Measurements from ENCODE around the gene TAF6.
A peak's percentile ranks its signal among the peaks of the same experiment; 100 is the strongest.

Gene TAF6

DNA sequence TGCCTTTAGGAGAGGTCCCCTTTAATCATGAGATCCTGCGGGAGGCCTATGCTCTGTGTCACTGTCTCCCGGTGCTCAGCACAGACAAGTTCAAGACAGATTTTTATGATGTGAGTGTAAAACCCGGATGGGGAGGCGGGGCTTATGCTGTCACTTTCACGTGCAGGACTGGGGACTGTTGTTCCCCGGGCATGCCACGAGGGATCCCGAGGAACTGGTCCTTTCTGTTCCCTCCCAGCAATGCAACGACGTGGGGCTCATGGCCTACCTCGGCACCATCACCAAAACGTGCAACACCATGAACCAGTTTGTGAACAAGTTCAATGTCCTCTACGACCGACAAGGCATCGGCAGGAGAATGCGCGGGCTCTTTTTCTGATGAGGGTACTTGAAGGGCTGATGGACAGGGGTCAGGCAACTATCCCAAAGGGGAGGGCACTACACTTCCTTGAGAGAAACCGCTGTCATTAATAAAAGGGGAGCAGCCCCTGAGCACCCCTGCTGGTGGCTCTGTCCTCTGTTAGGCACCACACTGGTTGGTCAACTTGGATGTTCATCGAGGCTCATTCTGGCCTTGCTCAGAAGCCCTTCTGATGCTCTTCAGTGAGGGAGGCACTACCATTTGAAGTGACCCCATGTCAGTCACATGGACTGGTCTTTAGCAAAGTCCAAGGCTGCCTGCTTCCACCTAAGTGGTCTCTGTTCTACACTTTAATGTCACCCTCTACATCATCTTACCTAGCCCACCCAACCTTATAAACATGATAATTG is 27.6 kb downstream of the TAF6 start:
- no peaks in the 10 kb centered on the region for H3K27me3 ChIP-seq (ENCODE audit: insufficient read depth, low read length)
- H3K27ac ChIP-seq (ENCODE audit: low read depth, low read length) = no peak overlapping the region
- H3K4me1 ChIP-seq (ENCODE audit: control insufficient read depth, insufficient read depth, low read length, unreplicated experiment) = peaks cover 30% of the 10 kb centered on the region
- H2AFZ ChIP-seq (ENCODE audit: low read length, unreplicated experiment) = no peak overlapping the region
- peaks cover 22% of the 10 kb centered on the region for H3K79me2 ChIP-seq (ENCODE audit: control insufficient read depth, insufficient read depth, low read length, unreplicated experiment)
- no peak overlapping the region for H3K4me3 ChIP-seq (ENCODE audit: low read depth, low read length)
- H3K36me3 ChIP-seq (ENCODE audit: insufficient read depth, low read length) = peaks cover 42% of the 10 kb centered on the region

DNA sequence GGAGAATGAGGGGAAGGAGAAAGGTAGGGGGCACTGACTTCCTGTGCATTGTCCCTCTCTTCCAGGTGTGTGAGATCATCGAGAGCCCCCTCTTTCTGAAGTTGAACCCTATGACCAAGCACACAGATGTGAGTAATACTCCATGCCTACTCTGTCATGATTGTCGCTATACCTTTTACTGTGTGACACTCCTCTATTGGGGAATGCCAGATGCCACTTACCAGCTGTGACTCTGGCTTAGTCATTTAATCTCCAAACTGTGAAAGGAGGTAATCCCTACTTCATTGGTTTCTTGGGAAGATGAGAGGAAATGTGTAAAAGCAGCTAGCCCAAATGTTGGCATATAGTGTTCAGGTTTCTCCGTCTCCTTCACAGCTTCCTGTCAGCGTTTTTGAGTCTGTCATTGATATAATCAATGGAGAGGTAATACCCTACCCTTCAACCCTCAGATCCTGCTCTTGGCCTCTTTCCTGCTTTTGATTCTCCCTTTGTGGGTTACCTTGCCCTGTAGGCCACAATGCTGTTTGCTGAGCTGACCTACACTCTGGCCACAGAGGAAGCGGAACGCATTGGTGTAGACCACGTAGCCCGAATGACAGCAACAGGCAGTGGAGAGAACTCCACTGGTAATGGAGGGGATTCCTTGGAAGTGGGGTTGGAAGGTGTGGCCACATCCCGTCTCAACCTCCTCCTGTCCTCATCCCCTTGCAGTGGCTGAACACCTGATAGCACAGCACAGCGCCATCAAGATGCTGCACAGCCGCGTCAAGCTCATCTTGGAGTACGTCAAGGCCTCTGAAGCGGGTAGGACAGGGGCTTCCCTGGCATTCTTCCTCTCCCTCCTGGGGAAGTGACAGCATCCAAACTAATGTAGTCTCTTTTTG is 28.4 kb downstream of the TAF6 start:
- Histone ChIP-seq H2AFZ (ENCODE audit: low read length, unreplicated experiment) (no peak overlapping the region), H3K4me3 (ENCODE audit: low read depth, low read length) (no peak overlapping the region), H3K27ac (ENCODE audit: low read depth, low read length) (peak overlapping the region; percentile 34), H3K4me1 (ENCODE audit: control insufficient read depth, insufficient read depth, low read length, unreplicated experiment) (peaks cover 32% of the 10 kb centered on the region), H3K79me2 (ENCODE audit: control insufficient read depth, insufficient read depth, low read length, unreplicated experiment) (peaks cover 22% of the 10 kb centered on the region), H3K27me3 (ENCODE audit: insufficient read depth, low read length) (no peaks in the 10 kb centered on the region), H3K36me3 (ENCODE audit: insufficient read depth, low read length) (peaks cover 42% of the 10 kb centered on the region)

DNA sequence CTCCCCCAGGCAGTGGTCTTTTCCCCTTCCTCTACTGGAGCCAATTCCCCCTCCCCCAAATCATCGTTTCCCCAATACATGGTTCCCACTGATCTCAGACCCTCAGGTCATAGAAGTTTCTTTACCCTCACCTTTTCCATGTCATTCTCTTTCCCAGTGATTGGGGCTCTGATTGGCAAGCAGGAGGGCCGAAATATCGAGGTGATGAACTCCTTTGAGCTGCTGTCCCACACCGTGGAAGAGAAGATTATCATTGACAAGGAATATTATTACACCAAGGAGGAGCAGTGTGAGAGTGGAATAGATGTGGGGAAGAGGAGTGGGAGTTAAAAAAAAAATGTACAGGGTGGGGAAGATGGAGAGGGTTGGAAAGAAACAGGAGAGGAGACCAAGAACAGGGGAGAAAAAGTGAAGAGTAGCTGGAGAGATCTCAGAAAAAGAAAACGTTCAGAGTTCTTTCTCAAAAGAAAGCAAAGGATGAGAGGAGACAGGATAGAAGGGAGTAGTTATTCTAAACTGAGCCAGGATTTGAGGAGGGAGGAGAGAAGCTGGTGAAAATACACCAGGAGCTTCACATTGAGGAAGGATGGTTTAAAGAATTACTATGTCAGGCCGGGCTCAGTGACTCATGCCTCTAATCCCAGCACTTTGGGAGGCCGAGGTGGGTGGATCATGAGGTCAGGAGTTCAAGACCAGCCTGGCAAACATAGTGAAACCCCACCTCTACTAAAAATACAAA is 29.5 kb downstream of the TAF6 start:
- no peaks in the 10 kb centered on the region for H3K27me3 ChIP-seq (ENCODE audit: insufficient read depth, low read length)
- H3K36me3 ChIP-seq (ENCODE audit: insufficient read depth, low read length) = peaks cover 34% of the 10 kb centered on the region
- H3K4me1 ChIP-seq (ENCODE audit: control insufficient read depth, insufficient read depth, low read length, unreplicated experiment) = peaks cover 32% of the 10 kb centered on the region
- H2AFZ ChIP-seq (ENCODE audit: low read length, unreplicated experiment) = peak overlapping the region; percentile 26
- peak overlapping the region; percentile 95 for H3K27ac ChIP-seq (ENCODE audit: low read depth, low read length)
- peaks cover 22% of the 10 kb centered on the region for H3K79me2 ChIP-seq (ENCODE audit: control insufficient read depth, insufficient read depth, low read length, unreplicated experiment)
- H3K4me3 ChIP-seq (ENCODE audit: low read depth, low read length) = peak overlapping the region; percentile 82

DNA sequence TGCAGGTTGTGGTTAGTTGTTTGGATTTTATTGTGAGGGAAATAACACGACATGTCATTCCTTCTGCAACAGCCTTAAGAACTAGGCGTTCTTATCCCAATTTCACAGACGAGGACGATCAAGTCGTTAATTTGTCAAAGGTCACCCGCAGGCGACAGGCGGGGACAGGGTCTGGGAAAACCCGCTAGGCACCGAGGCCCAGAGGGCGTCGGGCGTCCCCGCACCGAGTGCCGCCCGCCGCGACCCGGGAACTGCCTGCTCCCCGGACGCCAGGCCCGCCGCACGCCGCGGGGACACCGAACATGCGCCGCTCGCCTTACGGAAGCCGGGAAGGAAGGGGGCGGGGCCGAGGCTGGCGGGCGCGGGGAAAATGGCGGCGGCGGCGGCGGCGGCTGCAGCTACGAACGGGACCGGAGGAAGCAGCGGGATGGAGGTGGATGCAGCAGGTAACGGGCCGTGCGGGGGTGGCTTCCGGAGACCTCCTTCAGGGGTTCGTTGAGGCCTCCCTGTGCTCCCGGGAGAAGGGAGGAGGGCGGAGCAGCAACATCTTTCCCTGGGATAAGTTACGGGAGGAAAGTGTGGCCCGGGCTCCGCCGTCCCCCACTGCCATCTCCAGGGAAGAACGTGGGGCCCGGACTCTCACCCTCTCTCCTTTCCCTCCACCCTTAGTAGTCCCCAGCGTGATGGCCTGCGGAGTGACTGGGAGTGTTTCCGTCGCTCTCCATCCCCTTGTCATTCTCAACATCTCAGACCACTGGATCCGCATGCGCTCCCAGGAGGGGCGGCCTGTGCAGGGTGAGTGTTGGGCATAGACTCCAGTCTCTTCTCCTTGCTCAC is 30.3 kb downstream of the TAF6 start, which contains the start of gene COPS6:
TSS of gene COPS6 (plus strand) at position 349 of the 837 bp plus-strand sequence. CDS start at position 371, 22 bp downstream.
- Histone ChIP-seq H3K79me2 (ENCODE audit: control insufficient read depth, insufficient read depth, low read length, unreplicated experiment) (peaks cover 22% of the 10 kb centered on the region), H3K27ac (ENCODE audit: low read depth, low read length) (peak within 1 kb of the TSS; percentile 95), H3K4me3 (ENCODE audit: low read depth, low read length) (peak within 1 kb of the TSS; percentile 82), H2AFZ (ENCODE audit: low read length, unreplicated experiment) (peak within 1 kb of the TSS; percentile 26), H3K4me1 (ENCODE audit: control insufficient read depth, insufficient read depth, low read length, unreplicated experiment) (peaks cover 32% of the 10 kb centered on the region), H3K27me3 (ENCODE audit: insufficient read depth, low read length) (no peaks in the 10 kb centered on the region), H3K36me3 (ENCODE audit: insufficient read depth, low read length) (peaks cover 26% of the 10 kb centered on the region; the same call in 1 of the 2 replicates)

DNA sequence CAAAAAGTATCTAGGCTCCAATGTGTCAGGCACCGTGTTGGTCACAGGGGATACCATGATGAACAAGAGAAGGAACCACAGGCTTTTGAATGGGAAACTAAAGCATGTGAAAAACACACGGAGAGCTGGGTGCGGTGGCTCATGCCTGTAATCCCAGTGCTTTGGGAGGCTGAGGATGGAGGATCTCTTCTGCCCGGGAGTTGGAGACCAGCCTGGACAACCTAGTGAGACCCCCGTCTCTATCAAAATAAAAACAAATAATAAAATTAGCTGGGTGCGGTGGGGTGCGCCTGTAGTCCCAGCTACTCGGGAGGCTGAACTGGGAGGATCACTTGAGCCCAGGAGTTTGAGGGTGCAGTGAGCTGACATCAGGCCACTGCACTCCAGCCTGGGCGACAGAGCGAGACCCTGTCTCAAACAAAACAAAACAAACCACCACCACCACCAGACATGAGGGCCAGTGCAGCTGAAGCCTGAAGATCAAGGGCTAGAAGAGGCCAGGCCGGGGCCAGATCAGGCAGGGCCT is 31.0 kb downstream of the TAF6 start:
- peak overlapping the region; percentile 26 for H2AFZ ChIP-seq (ENCODE audit: low read length, unreplicated experiment)
- H3K27me3 ChIP-seq (ENCODE audit: insufficient read depth, low read length) = no peaks in the 10 kb centered on the region
- H3K4me3 ChIP-seq (ENCODE audit: low read depth, low read length) = peak overlapping the region; percentile 82
- H3K79me2 ChIP-seq (ENCODE audit: control insufficient read depth, insufficient read depth, low read length, unreplicated experiment) = peaks cover 22% of the 10 kb centered on the region
- peaks cover 32% of the 10 kb centered on the region for H3K4me1 ChIP-seq (ENCODE audit: control insufficient read depth, insufficient read depth, low read length, unreplicated experiment)
- peaks cover 24% of the 10 kb centered on the region; the same call in 1 of the 2 replicates for H3K36me3 ChIP-seq (ENCODE audit: insufficient read depth, low read length)
- H3K27ac ChIP-seq (ENCODE audit: low read depth, low read length) = peak overlapping the region; percentile 95

DNA sequence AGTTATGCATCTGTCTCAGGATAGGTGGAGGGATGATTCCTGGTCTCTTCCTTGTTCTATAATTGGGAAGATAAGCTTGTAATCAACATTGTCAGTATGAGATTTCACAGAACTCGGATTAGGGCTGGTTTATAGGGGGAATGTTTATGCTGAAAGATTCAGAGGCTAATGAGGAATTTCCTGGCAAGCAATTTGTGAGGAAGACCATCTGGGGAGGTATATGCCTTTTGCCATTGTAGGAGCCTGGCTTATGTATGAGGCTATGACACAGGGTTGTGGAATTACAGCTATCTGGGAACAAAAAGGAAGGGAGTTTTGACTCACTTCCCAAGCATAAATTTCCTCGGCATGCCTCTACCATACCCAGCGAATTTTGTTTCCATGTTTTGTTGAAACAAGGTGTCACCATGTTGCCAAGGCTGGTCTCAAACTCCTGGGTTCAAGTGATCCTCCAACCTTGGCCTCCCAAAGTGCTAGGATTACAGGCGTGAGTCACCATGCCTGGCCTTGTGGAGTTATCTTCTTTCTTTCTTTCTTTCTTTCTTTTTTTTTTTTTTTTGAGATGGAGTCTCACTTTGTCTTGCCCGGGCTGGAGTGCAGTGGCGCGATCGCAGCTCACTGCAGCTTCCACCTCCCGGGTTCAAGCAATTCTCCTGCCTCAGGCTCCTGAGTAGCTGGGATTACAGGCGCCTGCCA is 32.0 kb downstream of the TAF6 start:
- Histone ChIP-seq H3K79me2 (ENCODE audit: control insufficient read depth, insufficient read depth, low read length, unreplicated experiment) (peaks cover 19% of the 10 kb centered on the region), H3K27ac (ENCODE audit: low read depth, low read length) (peak overlapping the region; percentile 95), H2AFZ (ENCODE audit: low read length, unreplicated experiment) (peak overlapping the region; percentile 14), H3K27me3 (ENCODE audit: insufficient read depth, low read length) (no peaks in the 10 kb centered on the region), H3K4me3 (ENCODE audit: low read depth, low read length) (peak overlapping the region; percentile 31; the same call in 1 of the 2 replicates), H3K4me1 (ENCODE audit: control insufficient read depth, insufficient read depth, low read length, unreplicated experiment) (peaks cover 32% of the 10 kb centered on the region), H3K36me3 (ENCODE audit: insufficient read depth, low read length) (peaks cover 17% of the 10 kb centered on the region; the same call in 1 of the 2 replicates)

DNA sequence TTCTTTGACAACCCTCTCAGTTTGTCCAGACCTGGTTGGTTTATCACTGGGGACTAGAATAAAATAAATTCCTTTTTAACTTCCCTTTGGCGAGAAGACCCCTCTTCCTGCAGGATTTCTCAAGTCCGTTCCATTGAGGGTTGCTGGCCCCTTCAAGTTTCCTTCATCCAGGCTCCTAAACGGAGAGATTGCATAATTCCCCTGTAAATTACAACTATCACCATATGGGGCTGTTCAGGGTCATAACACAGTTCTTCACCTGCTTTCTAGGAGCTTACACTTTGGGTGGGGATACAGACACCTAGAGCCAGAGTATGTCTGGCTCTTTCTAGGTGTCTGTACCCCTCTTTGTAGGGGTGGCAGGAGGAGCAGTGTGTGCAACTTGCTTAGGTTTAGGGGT is 33.6 kb downstream of the TAF6 start:
- no peak overlapping the region for H2AFZ ChIP-seq (ENCODE audit: low read length, unreplicated experiment)
- H3K27ac ChIP-seq (ENCODE audit: low read depth, low read length) = no peak overlapping the region

DNA sequence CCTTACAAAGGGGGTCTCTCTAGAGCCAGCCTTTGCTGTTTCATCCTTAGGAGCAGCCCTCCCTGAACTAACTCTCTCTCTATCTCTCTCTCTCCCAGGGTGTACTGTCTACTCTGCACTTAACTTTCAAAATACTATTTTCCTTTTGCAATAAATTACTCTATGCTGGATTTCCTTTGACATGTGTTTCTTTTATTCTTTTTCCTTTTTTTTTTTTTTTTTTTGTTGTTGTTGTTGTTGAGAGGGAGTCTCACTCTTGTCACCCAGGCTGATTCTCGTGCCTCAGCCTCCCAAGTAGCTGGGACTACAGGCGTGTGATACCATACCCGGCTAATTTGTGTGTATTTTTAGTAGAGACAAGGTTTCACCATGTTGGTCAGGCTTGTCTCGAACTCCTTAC is 36.2 kb downstream of the TAF6 start:
- Histone ChIP-seq H3K4me3 (ENCODE audit: low read depth, low read length) (no peak overlapping the region), H2AFZ (ENCODE audit: low read length, unreplicated experiment) (no peak overlapping the region), H3K27me3 (ENCODE audit: insufficient read depth, low read length) (no peaks in the 10 kb centered on the region), H3K4me1 (ENCODE audit: control insufficient read depth, insufficient read depth, low read length, unreplicated experiment) (peaks cover 20% of the 10 kb centered on the region), H3K79me2 (ENCODE audit: control insufficient read depth, insufficient read depth, low read length, unreplicated experiment) (peaks cover 37% of the 10 kb centered on the region), H3K36me3 (ENCODE audit: insufficient read depth, low read length) (peaks cover 6% of the 10 kb centered on the region; the same call in 1 of the 2 replicates), H3K27ac (ENCODE audit: low read depth, low read length) (no peak overlapping the region)

More for the DNA sequence above, 33.6 kb downstream of the TAF6 start:
- no peaks in the 10 kb centered on the region for H3K27me3 ChIP-seq (ENCODE audit: insufficient read depth, low read length)
- H3K4me3 ChIP-seq (ENCODE audit: low read depth, low read length) = no peak overlapping the region
- H3K4me1 ChIP-seq (ENCODE audit: control insufficient read depth, insufficient read depth, low read length, unreplicated experiment) = peaks cover 28% of the 10 kb centered on the region
- peaks cover 18% of the 10 kb centered on the region for H3K79me2 ChIP-seq (ENCODE audit: control insufficient read depth, insufficient read depth, low read length, unreplicated experiment)
- peaks cover 2% of the 10 kb centered on the region; the same call in 1 of the 2 replicates for H3K36me3 ChIP-seq (ENCODE audit: insufficient read depth, low read length)

DNA sequence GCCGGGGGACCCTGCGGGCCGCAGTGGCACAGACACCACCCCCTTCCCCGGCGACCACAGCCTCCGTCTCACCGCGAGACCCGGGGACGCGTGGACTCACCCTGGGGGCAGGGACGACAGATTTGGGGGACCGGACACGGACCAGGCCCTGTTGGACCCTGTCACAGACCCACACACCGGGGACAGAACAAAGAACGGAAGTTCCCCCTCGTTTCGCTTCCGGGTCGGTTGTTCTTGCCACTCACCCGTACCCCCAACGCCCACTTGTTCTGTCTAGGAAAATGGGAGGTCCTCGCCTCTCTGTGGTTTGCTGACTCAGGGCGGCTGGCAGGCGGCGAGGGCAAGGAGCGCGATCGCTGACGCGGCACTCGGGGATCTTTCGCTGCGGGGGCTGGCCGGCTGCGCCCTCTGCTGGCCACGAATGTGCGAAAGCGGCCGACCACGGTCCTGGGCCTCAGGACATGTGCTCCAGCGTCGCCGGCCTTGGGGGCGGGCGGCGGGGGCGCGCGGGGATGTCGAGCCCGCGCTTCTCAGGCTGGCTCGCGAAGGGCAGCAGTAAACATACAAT is 37.5 kb downstream of the TAF6 start, which contains the start of gene ZNF3:
TSS of gene ZNF3 (minus strand) at position 189 of the 568 bp plus-strand sequence. CDS start 4,366 bp downstream, outside the sequence.
- peaks cover 14% of the 10 kb centered on the region for H3K36me3 ChIP-seq (ENCODE audit: insufficient read depth, low read length)
- H3K4me3 ChIP-seq (ENCODE audit: low read depth, low read length) = peak within 1 kb of the TSS; percentile 96
- peak within 1 kb of the TSS; percentile 39 for H2AFZ ChIP-seq (ENCODE audit: low read length, unreplicated experiment)
- peaks cover 45% of the 10 kb centered on the region for H3K79me2 ChIP-seq (ENCODE audit: control insufficient read depth, insufficient read depth, low read length, unreplicated experiment)
- H3K27me3 ChIP-seq (ENCODE audit: insufficient read depth, low read length) = no peaks in the 10 kb centered on the region
- H3K27ac ChIP-seq (ENCODE audit: low read depth, low read length) = peak within 1 kb of the TSS; percentile 18; the same call in 1 of the 2 replicates
- H3K4me1 ChIP-seq (ENCODE audit: control insufficient read depth, insufficient read depth, low read length, unreplicated experiment) = peaks cover 6% of the 10 kb centered on the region
